IPS-18c (cell line): ENCODE results near the gene TGFBR3L.
"Not testable (repeated sequence)": the region's sequence is repeated elsewhere in the genome, so short reads cannot be mapped to it uniquely, and the experiment has no call there.

Source experiments
- H3K4me3 ChIP-seq: 2 replicates; pipeline ENCODE4 v1.7.0; 2013; ENCODE audit warnings: low read depth, mild to moderate bottlenecking, low read length, moderate library complexity; ENCODE audit not compliant: insufficient read depth
- H3K9me3 ChIP-seq: one replicate; pipeline ENCODE4 v1.6.1; 2013; ENCODE audit warnings: mild to moderate bottlenecking, low read length, moderate library complexity; ENCODE audit not compliant: control insufficient read depth, insufficient read depth

TGFBR3L gene

DNA sequence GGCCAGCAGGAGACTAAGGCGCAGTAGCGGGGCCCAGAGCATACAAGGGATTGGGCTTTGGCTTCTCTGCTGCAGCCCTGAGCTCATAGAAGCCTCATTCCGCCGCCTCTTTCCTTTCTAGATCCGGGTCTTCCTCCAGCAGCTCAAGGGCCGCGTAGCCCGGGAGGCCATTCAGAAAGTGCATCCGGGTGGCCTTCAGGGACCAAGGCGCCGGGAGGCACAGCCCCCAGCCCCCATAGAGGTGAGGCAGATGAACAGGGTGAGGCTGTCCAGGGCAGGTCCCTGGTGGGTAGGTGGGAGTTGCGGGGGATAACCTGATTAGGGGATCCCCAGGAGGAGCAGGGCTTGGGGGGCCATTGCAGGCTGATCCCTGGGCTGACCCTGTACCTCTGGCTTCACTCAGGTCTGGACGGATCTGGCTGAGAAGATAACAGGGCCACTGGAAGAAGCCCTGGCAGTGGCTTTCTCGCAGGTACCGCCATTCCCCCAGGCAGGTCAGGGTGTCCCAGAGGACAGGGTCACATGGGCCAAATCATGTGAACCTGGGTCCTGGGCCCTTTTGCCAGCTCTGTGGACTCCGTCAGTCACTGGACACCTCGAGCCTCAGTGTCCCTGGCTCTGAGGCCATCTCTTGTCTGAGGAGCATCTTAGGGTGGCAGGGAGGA is 6.8 kb downstream of the TGFBR3L start:
- Histone ChIP-seq H3K4me3 (peak overlapping the region; percentile 56), H3K9me3 (no peaks in the 10 kb centered on the region)

- Histone ChIP-seq H3K4me3 (peak overlapping the region; percentile 56; the same call in 1 of the 2 replicates), H3K9me3 (no peaks in the 10 kb centered on the region)
These were observed 7.6 kb downstream of the TGFBR3L start for GRCh38 chr19:7921967-7922835.

DNA sequence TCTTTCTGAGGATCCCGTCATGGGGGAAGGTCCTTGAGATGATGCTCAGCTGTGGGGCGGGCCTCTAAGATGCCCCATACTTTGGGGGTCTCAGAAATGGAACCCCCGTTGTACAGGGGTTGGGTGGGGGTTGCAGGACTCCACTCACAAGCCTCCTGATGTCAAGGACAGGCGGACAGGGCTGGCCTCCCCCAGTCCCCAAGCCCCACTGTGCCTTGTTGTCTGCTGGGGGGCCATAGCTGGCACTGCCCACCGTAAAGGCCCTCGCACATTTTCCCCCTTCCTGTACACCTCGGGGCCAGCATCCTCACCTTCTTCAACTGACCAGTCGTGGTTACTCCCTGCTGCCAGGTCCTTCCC is 8.2 kb downstream of the TGFBR3L start:
- Histone ChIP-seq H3K4me3 (no peak overlapping the region), H3K9me3 (no peaks in the 10 kb centered on the region)

- no peak overlapping the region for H3K4me3 ChIP-seq
- H3K9me3 ChIP-seq: no peaks in the 10 kb centered on the region
These were observed 8.9 kb downstream of the TGFBR3L start for GRCh38 chr19:7923295-7924191.

- H3K4me3 ChIP-seq: no peak overlapping the region
- H3K9me3 ChIP-seq: no peaks in the 10 kb centered on the region
These were observed 9.6 kb downstream of the TGFBR3L start for GRCh38 chr19:7924241-7924640.

- no peaks in the 10 kb centered on the region for H3K9me3 ChIP-seq
- peak overlapping the region; percentile 62; the same call in 1 of the 2 replicates for H3K4me3 ChIP-seq
These were observed 10.1 kb downstream of the TGFBR3L start for GRCh38 chr19:7924651-7925170.

DNA sequence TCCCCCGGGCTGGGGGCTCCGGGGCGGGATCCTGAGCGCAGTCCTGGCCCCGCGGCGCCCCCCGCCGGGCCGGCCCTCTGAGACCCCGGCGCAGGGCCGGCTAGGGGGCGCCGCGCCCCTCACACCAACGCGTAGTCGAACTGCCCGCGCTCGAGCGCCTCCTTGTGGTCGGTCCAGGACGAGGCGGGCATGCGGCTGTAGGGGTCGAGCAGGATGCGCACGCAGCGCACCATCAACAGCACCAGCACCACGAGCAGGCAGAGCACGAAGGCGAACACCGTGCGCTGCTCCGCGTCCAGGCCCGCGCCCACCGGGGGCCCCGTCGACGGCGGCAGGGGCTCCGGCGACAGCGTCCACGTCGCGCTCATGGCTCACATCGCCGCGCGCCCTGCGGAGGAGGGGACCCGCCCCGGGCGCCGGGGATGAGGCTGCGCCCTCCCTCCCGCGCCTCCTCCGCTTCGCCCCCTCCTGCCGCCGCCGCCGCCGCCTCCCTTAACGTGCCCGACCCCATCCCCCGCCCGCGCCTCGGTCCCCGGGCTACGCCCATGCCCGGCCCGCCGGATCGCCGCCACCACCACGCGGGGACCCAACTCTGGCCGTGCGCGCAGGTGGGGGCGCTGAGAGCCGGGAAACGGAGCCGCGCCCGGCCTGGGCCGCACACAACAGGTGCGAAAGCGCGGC is 10.7 kb downstream of the TGFBR3L start:
- peak overlapping the region; percentile 62 for H3K4me3 ChIP-seq
- no peaks in the 10 kb centered on the region for H3K9me3 ChIP-seq

GRCh38 chr19:7926021-7926726 is 11.5 kb downstream of the TGFBR3L start, which contains the start of gene CTXN1:
CTXN1 (minus strand) TSS chr19:7926135; CDS start chr19:7925538, 597 bp downstream.
- H3K4me3 ChIP-seq: peak within 1 kb of the TSS; percentile 62
- H3K9me3 ChIP-seq: no peaks in the 10 kb centered on the region

GRCh38 chr19:7926727-7927604 is 12.3 kb downstream of the TGFBR3L start:
- Histone ChIP-seq H3K9me3 (no peaks in the 10 kb centered on the region), H3K4me3 (no peak overlapping the region)

DNA sequence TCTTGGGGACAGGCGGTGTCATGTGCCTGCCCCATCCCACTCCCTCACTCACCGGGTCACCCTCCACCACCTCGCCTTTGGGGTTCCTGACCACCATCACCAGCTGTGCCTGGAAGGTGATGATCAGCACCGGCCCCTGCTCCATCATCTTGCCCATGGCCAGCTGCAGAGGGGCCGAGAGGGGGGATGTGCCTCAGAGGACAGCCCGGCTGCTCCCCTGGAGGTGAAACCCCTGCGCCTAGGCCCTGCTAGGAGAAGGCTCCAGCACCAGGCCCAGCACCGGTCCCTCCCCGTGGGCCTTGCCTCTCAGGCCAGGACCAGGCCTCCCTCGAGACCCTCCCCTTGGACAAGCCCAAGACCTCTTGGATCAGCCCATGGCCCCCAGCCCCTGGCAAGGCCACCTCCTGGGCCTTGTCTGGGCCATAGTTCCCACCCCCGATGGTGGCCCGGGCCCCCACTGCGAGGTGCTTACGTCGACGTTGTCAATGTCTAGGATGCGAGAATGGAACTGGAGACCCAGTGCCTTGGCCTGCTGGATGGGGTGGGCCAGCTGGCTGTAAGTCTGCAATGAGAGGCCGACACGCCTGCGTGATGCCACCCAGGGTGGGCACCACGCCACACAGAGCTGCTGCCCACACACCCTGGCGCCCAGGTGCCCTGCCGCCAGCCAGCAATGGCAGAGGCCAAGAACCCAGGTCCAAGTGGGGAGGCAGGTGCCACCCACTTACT is 13.1 kb downstream of the TGFBR3L start:
- Histone ChIP-seq H3K4me3 (no peak overlapping the region; the same call in 1 of the 2 replicates), H3K9me3 (no peaks in the 10 kb centered on the region)

DNA sequence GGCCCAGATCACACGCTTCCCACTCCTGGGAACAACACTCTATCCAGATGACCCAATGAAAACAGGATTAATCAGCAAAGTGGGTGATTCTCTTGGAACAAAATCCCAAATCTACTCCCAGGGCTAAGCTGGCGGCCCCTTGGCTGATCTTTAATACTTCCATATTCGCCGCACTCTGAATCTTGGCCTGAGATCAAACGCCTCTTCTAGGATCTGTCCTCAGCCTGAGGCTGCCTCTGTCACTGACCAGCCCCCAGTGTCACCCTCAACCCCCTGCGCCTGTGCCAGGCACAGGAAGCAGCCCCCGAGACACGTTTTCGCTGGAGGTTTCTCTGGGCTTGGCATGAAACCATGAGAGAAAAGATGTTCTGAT is 13.7 kb downstream of the TGFBR3L start:
- H3K9me3 ChIP-seq: no peaks in the 10 kb centered on the region
- H3K4me3 ChIP-seq: no peak overlapping the region

DNA sequence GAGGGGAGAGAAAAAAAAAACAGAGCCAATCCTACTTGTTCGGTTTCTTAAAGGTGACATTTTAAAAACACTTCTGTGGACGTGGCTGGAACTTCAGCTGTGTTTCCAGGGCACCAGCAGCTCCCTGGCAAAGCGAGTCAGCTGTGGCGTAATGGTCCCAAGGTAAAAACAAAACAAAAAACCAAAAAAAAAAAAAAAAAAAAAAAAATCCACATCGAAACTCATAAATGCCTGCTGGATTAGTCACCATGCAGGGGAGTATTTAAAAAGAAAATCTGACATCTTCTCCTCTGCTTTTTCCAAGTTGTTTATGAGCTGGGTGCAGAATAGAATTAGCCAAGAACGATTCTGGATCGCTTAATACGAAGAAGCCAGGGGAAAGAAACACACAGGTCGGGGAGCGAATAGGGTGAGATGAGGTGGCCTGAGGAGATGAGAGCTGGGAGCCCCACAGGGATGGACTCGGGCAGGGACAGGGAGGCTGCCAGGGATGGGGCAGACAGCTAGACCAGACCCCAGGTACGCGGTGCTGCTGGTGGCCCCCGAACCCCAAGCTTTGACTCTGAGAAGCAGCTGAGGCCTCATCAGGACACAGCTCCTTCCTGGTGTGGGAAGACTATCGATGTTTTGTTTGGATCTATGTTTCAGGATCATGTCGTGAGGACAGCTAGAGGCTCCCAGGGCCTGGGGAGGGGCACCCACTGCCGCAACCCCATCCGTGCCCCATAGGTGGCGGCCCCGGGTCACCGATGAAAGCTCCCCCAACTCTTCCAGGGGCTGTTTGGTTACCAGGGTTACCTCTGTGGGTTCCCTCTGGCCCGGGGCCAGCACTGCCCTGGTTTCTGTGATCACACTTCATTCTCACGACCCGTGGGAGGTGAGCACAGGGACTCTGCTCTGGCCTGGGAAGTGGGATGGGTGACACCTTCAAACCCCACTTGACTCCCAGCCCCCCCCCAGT is 14.4 kb downstream of the TGFBR3L start:
- H3K9me3 ChIP-seq: no peaks in the 10 kb centered on the region
- H3K4me3 ChIP-seq: no peak overlapping the region

GRCh38 chr19:7930030-7930429 is 15.4 kb downstream of the TGFBR3L start:
- H3K4me3 ChIP-seq, H3K9me3 ChIP-seq: not testable (repeated sequence)

DNA sequence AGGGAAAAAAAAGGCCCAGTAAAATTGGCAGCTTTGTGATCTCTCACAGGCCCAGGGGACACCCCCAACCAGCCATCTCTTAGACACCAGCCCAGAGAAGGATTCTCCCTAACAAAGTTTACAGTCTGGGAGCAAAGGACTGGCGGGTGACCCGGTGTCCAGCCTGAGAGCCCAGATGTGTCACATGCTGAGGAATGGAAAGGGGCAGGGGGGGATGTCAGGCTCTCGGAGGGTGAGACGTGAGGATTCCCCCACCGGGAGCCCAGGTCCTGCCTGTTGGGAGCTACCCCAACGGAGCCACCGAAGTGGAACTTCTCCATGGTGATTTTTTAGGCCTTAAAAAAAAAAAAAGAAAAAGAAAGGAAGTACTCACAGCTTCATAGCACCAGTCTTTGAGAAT is 16.1 kb downstream of the TGFBR3L start:
- Histone ChIP-seq H3K4me3 (no peak overlapping the region), H3K9me3 (no peaks in the 10 kb centered on the region)
